CD4-positive, alpha-beta T cell (primary cell): Measurements from ENCODE around the gene NUB1. TPM values are rescaled to one million over a fixed set of nuclear protein-coding genes. Genes with fewer than 3 reads are reported as not detected.

Source experiments
- ATAC-seq: fragments of 200-7000 bp; cut with Tn5 transposase; one replicate; pipeline ENCODE4 v1.10.0; 2022; ENCODE audit warnings: mild to moderate bottlenecking; ENCODE audit not compliant: poor library complexity
- CTCF ChIA-PET: fragments of 350-600 bp; sonication (Branson Sonifier 250); formaldehyde crosslinking; loops from one replicate; lab custom pipeline; 2021; ENCODE audit warnings: antibody characterized with exemption, inconsistent platforms; lab: Charles Lee
- POLR2A ChIA-PET: fragments of 350-600 bp; sonication (Branson Sonifier 250); formaldehyde crosslinking; loops from one replicate; lab custom pipeline; 2021; ENCODE audit warnings: antibody characterized with exemption, inconsistent platforms; lab: Charles Lee
- DNase-seq, 14 experiments: peaks; one replicate each; pipeline ENCODE4 v3.0.0-alpha.2; 2013 to 2020; ENCODE audit warnings: mixed read lengths in 2 of 14
- H3K27ac ChIP-seq, 2 donors: one replicate each; pipeline versions ENCODE4 v1.5.1 to v1.7.0; 2013; ENCODE audit warnings: low read length in 2 of 2, low read depth in 1 of 2, mild to moderate bottlenecking in 1 of 2
- H3K27me3 ChIP-seq, 2 experiments: 1 replicate in 1 of 2; 2 replicates in 1 of 2; pipeline versions ENCODE4 v1.6.1 to v1.7.0; 2013; ENCODE audit warnings: low read length in 2 of 2, control low read depth in 1 of 2, mild to moderate bottlenecking in 1 of 2, moderate library complexity in 1 of 2; ENCODE audit not compliant: insufficient read depth in 2 of 2, control insufficient read depth in 1 of 2
- H3K36me3 ChIP-seq: one replicate; pipeline ENCODE4 v1.6.1; 2013; ENCODE audit warnings: low read length, control low read depth; ENCODE audit not compliant: insufficient read depth
- H3K4me1 ChIP-seq: one replicate; pipeline ENCODE4 v1.6.1; 2013; ENCODE audit warnings: low read length, control low read depth; ENCODE audit not compliant: insufficient read depth
- H3K4me3 ChIP-seq: one replicate; pipeline ENCODE4 v1.5.1; 2013; ENCODE audit warnings: mild to moderate bottlenecking, low read length, moderate library complexity
- H3K9me3 ChIP-seq, 2 experiments: 1 replicate in 1 of 2; 2 replicates in 1 of 2; pipeline versions ENCODE4 v1.6.1 to v1.7.0; 2013; ENCODE audit warnings: low read length in 2 of 2, mild to moderate bottlenecking in 2 of 2, control low read depth in 1 of 2, moderate library complexity in 1 of 2; ENCODE audit not compliant: control insufficient read depth in 1 of 2, insufficient read depth in 1 of 2
- H3K27ac Mint-ChIP-seq: one replicate; pipeline ENCODE4 v1.8.0; 2020; ENCODE audit warnings: mixed read lengths
- H3K27me3 Mint-ChIP-seq: one replicate; pipeline ENCODE4 v1.8.0; 2021; ENCODE audit warnings: mixed read lengths
- H3K36me3 Mint-ChIP-seq: one replicate; pipeline ENCODE4 v1.8.0; 2021; ENCODE audit warnings: low read depth, mixed read lengths
- H3K4me1 Mint-ChIP-seq: one replicate; pipeline ENCODE4 v1.8.0; 2021; ENCODE audit warnings: low read depth, mixed read lengths
- H3K4me3 Mint-ChIP-seq: one replicate; pipeline ENCODE4 v1.8.0; 2020; ENCODE audit warnings: mild to moderate bottlenecking, mixed read lengths
- H3K9me3 Mint-ChIP-seq: one replicate; pipeline ENCODE4 v1.8.0; 2020; ENCODE audit warnings: mixed read lengths
- intact Hi-C, 2 experiments: fragments of 100-400 bp; cut with DNase I in 1 of 2; cut with micrococcal nuclease in 1 of 2; formaldehyde crosslinking; loops; one replicate each; pipeline versions ENCODE4 v1.15.1 to v1.9.0; 2023 to 2025; cut with DNase I, micrococcal nuclease
- total RNA-seq, 174 experiments: library from RNA in 2 of 174; stranded (reverse) in 2 of 174; gene quantifications; one replicate each; pipeline ENCODE4 v1.2.3 and lab custom pipeline; 2021 to 2026
- TF ChIP-seq, protein P1 (sequence below): fragments of 200-600 bp; IDR thresholded peaks from one replicate; pipeline ENCODE4 v1.8.0; 2022; ENCODE audit warnings: antibody characterized with exemption, mild to moderate bottlenecking

Gene NUB1
- total RNA-seq, 2 experiments from 2014 or later: 86.0 to 90.4 TPM

DNA sequence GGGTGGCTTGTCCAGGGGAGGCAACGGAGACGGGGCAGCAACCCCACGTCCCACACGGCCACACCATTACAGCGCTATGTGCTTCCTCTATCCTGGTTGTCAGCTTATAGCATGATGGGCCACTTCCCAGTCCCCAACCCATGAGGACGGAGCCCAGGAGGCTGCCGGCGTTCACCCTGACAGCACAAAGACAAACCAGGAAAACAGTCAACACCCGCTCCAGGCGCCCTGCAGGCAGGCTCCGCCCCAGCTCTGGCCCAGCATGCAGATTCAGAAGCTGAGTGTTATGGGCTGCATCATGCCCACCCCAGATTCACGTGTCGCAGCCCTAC, 53.4 kb downstream of the NUB1 start:
- H3K27me3 ChIP-seq: no peaks in the 10 kb centered on the region
- H3K4me1 Mint-ChIP-seq: peaks cover 6% of the 10 kb centered on the region
- H3K27me3 Mint-ChIP-seq: peaks cover 6% of the 10 kb centered on the region
- CTCF ChIA-PET: no interaction called here
- no peaks in the 10 kb centered on the region for H3K36me3 Mint-ChIP-seq
- H3K27ac Mint-ChIP-seq: no peak overlapping the region
- intact Hi-C loops: no loop called here
- TF ChIP-seq, protein P1, sequence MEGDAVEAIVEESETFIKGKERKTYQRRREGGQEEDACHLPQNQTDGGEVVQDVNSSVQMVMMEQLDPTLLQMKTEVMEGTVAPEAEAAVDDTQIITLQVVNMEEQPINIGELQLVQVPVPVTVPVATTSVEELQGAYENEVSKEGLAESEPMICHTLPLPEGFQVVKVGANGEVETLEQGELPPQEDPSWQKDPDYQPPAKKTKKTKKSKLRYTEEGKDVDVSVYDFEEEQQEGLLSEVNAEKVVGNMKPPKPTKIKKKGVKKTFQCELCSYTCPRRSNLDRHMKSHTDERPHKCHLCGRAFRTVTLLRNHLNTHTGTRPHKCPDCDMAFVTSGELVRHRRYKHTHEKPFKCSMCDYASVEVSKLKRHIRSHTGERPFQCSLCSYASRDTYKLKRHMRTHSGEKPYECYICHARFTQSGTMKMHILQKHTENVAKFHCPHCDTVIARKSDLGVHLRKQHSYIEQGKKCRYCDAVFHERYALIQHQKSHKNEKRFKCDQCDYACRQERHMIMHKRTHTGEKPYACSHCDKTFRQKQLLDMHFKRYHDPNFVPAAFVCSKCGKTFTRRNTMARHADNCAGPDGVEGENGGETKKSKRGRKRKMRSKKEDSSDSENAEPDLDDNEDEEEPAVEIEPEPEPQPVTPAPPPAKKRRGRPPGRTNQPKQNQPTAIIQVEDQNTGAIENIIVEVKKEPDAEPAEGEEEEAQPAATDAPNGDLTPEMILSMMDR: no peak
- no peak overlapping the region for H3K4me3 Mint-ChIP-seq
- POLR2A ChIA-PET: no interaction called here
- peaks cover 33% of the 10 kb centered on the region for H3K4me1 ChIP-seq
- H3K27ac ChIP-seq: no peak overlapping the region
- DNase-seq (no peak), ATAC-seq (no peak)
- peaks cover 5 to 12% of the 10 kb centered on the region in 2 experiments for H3K9me3 ChIP-seq
- no peak overlapping the region for H3K4me3 ChIP-seq
- H3K36me3 ChIP-seq: no peaks in the 10 kb centered on the region
- no peaks in the 10 kb centered on the region for H3K9me3 Mint-ChIP-seq

GRCh38 chr7:151396328-151396970, 54.8 kb downstream of the NUB1 start:
- Mint-ChIP-seq H3K4me3 (no peak overlapping the region), H3K27ac (no peak overlapping the region), H3K4me1 (peaks cover 6% of the 10 kb centered on the region), H3K36me3 (no peaks in the 10 kb centered on the region), H3K27me3 (no peaks in the 10 kb centered on the region), H3K9me3 (no peaks in the 10 kb centered on the region)
- Histone ChIP-seq H3K9me3 (peaks cover 5 to 12% of the 10 kb centered on the region in 2 experiments), H3K27me3 (no peaks in the 10 kb centered on the region), H3K4me1 (peaks cover 39% of the 10 kb centered on the region), H3K36me3 (no peaks in the 10 kb centered on the region), H3K4me3 (no peak overlapping the region), H3K27ac (peak overlapping the region in 1 of 2 donors; percentile 51)
- TF ChIP-seq, protein P1: no peak
- ChIA-PET CTCF (no interaction called here), POLR2A (interaction anchor here (1.0 kb wide), 1 partner anchor 13 kb away, joined by 3 read pairs; the partner anchor contains the start of gene WDR86)
- intact Hi-C loops: no loop called here
- ATAC-seq (no peak), DNase-seq (no peak)

GRCh38 chr7:151397026-151397425, 55.4 kb downstream of the NUB1 start:
- no peaks in the 10 kb centered on the region for H3K36me3 Mint-ChIP-seq
- ATAC-seq: no peak
- POLR2A ChIA-PET: interaction anchor here (1.0 kb wide), 1 partner anchor 13 kb away, joined by 3 read pairs; the partner anchor contains the start of gene WDR86
- peaks cover 39% of the 10 kb centered on the region for H3K4me1 ChIP-seq
- H3K27me3 ChIP-seq: no peaks in the 10 kb centered on the region
- no peaks in the 10 kb centered on the region for H3K27me3 Mint-ChIP-seq
- H3K9me3 ChIP-seq: peaks cover 5 to 12% of the 10 kb centered on the region in 2 experiments
- no peaks in the 10 kb centered on the region for H3K36me3 ChIP-seq
- TF ChIP-seq, protein P1: no peak
- H3K4me3 Mint-ChIP-seq: no peak overlapping the region
- no peaks in the 10 kb centered on the region for H3K9me3 Mint-ChIP-seq
- intact Hi-C loops: no loop called here
- CTCF ChIA-PET: no interaction called here
- DNase-seq: no peak
- H3K4me3 ChIP-seq: no peak overlapping the region
- no peak overlapping the region for H3K27ac Mint-ChIP-seq
- H3K27ac ChIP-seq: peak overlapping the region in 1 of 2 donors; percentile 51
- peaks cover 6% of the 10 kb centered on the region for H3K4me1 Mint-ChIP-seq
